ENCODE results near the gene NDFIP2. TPM values are rescaled to one million over a fixed set of nuclear protein-coding genes. Genes with fewer than 3 reads are reported as not detected.

Gene NDFIP2
- total RNA-seq, 1 donor from 2014 or later, result 35.0 TPM

DNA sequence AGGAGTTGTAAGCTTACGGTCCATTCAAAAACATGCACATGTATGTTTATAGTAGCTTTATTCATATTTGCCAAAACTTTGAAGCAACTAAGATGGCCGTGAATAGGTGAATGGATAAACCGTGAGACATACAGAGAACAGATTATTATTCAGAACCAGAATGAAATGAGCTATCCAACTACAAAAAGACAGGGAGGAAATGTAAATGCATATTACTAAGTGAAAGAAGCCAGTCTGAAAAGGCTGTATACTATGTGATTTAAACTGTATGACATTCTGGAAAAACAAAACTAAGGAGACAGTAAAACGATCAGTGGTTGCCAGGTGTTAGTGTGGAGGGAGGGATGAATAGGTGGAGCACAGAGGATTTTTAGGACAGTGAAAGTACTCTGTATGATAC, 19.9 kb downstream of the NDFIP2 start:
- DNase-seq (ENCODE audit: low read depth), result no peak
- H3K4me3 ChIP-seq (ENCODE audit: low read depth, low read length), result no peak overlapping the region
- TF ChIP-seq CTCF (conservative IDR thresholded peaks at IDR 0.05; ENCODE audit: low read depth, low read length), result no peak

DNA sequence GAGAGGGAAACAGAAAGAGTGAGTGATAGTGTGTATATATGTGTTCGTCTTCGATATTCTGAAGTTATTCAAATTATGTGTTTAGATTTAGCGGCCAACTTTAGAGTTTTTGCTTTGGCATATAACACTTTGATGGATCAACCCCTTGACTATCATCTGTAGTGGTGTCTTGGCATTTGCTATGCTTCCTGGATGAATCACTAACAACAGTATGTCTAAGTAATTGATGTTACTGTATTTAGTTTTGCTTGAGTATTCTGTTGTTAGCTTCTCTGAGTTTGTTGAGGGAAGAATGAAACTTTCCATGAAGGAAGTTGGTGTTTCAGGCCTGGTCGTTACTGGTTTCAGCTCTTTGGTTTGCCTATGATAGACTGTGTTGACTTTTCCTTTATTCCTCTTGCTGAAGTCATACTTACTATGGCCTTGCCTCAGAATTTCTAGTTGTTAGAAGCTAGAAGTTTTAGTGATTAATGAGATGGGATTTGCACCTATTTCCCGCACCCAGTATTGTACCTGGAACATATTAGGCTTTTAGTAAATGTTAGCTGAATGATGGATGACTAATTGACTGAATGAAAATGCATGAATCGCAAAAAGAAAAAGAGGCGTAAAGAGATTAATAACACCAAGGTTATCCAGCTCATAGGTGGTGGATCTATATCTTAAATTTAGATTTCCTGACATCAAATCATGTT, 20.7 kb downstream of the NDFIP2 start:
- no peak overlapping the region for H3K4me3 ChIP-seq (ENCODE audit: low read depth, low read length)
- TF ChIP-seq CTCF (conservative IDR thresholded peaks at IDR 0.05; ENCODE audit: low read depth, low read length), result no peak
- DNase-seq (ENCODE audit: low read depth), result no peak

DNA sequence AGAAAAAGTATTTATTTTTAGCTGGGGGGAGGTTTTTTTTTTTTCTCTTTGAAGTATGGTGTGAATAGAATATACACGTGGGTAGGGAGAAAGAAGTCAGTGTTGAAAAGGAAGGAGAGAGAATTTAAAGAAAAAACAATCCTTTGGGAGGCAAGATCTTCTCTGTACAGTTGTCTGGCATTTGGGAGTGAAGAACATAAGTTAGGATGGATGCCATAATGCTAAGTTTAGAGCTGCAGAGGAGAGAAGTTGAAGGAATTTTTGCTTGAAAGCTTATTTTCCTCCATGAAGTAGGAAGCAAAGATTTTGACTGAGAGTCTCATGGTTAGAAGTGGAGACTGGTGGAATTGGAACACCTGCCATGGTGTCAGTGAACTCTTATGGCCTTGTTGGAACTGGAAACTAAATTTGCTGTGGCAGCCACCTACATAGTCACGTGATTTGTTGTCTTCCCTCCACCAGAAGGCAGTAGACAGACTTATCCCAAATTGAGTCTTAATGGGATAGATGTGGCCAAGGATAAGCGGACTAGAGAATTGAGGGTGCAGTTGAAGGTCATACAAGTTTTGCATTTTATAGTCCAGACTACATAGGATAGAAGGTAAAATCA, 22.0 kb downstream of the NDFIP2 start:
- no peak for DNase-seq (ENCODE audit: low read depth)
- TF ChIP-seq CTCF (conservative IDR thresholded peaks at IDR 0.05; ENCODE audit: low read depth, low read length), result no peak
- H3K4me3 ChIP-seq (ENCODE audit: low read depth, low read length), result no peak overlapping the region

- H3K4me3 ChIP-seq (ENCODE audit: low read depth, low read length), result no peak overlapping the region
- TF ChIP-seq CTCF (conservative IDR thresholded peaks at IDR 0.05; ENCODE audit: low read depth, low read length), result no peak
- DNase-seq (ENCODE audit: low read depth), result no peak
Measured at GRCh38 chr13:79503473-79504017, 22.6 kb downstream of the NDFIP2 start.

- TF ChIP-seq CTCF (conservative IDR thresholded peaks at IDR 0.05; ENCODE audit: low read depth, low read length), result no peak
- no peak for DNase-seq (ENCODE audit: low read depth)
- no peak overlapping the region for H3K4me3 ChIP-seq (ENCODE audit: low read depth, low read length)
Measured at GRCh38 chr13:79508224-79508961, 27.4 kb downstream of the NDFIP2 start.

GRCh38 chr13:79511611-79512010, 30.7 kb downstream of the NDFIP2 start:
- DNase-seq (ENCODE audit: low read depth), result no peak
- H3K4me3 ChIP-seq (ENCODE audit: low read depth, low read length), result no peak overlapping the region
- TF ChIP-seq CTCF (conservative IDR thresholded peaks at IDR 0.05; ENCODE audit: low read depth, low read length), result no peak

All from epithelial cell of proximal tubule (primary cell).